ENCODE results near the gene FOXD1. TPM values are rescaled to one million over a fixed set of nuclear protein-coding genes. Genes with fewer than 3 reads are reported as not detected.

The FOXD1 gene
- total RNA-seq, 1 experiment from 2014 or later = 4.4 TPM

GRCh38 chr5:73495772-73496335, 47.3 kb upstream of the FOXD1 start:
- ChIA-PET CTCF (no interaction called here), POLR2A (ENCODE audit: low non-redundant PET) (no interaction called here)
- intact Hi-C loops (cut with micrococcal nuclease; ENCODE audit: unreplicated experiment) = no loop called here

DNA sequence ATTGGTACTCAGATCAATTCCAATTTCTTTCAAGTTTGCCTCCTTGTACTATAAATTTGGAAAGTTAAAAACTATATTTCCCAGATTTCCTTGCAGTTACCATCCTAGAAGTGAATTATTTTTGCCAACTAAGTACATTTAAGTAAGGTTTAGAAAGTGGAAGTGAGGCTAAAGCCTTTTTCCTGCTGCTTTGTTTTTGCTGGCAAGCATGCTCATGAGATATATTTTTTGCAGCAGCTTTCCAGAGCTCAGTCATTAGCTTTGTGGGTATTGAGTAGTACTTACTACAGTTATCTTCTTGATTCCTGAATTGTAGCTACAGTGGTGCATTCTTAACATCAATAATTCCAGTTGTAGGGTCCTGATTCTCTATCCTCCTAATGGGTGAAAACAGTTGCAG, 46.1 kb upstream of the FOXD1 start:
- intact Hi-C loops (cut with micrococcal nuclease; ENCODE audit: unreplicated experiment) = no loop called here
- DNase-seq (ENCODE audit: low spot score) = no peak
- ChIA-PET CTCF (no interaction called here), POLR2A (ENCODE audit: low non-redundant PET) (no interaction called here)
- no peaks in the 10 kb centered on the region for H3K27me3 ChIP-seq (replicated peaks; ENCODE audit: insufficient read depth, low read depth, low read length, poor library complexity)
- H3K4me3 ChIP-seq (ENCODE audit: low read depth, low read length, poor library complexity, severe bottlenecking) = no peak overlapping the region
- H3K9me3 ChIP-seq (ENCODE audit: low read depth, low read length, poor library complexity, severe bottlenecking) = no peaks in the 10 kb centered on the region
- TF ChIP-seq, protein P1, sequence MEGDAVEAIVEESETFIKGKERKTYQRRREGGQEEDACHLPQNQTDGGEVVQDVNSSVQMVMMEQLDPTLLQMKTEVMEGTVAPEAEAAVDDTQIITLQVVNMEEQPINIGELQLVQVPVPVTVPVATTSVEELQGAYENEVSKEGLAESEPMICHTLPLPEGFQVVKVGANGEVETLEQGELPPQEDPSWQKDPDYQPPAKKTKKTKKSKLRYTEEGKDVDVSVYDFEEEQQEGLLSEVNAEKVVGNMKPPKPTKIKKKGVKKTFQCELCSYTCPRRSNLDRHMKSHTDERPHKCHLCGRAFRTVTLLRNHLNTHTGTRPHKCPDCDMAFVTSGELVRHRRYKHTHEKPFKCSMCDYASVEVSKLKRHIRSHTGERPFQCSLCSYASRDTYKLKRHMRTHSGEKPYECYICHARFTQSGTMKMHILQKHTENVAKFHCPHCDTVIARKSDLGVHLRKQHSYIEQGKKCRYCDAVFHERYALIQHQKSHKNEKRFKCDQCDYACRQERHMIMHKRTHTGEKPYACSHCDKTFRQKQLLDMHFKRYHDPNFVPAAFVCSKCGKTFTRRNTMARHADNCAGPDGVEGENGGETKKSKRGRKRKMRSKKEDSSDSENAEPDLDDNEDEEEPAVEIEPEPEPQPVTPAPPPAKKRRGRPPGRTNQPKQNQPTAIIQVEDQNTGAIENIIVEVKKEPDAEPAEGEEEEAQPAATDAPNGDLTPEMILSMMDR (conservative IDR thresholded peaks at IDR 0.05; ENCODE audit: low read depth, low read length) = no peak
- no peak for TF ChIP-seq EZH2 (IDR thresholded peaks at IDR 0.05; ENCODE audit: borderline replicate concordance, low read depth, low read length, poor library complexity, severe bottlenecking)
- no peak overlapping the region for H3K27ac ChIP-seq (ENCODE audit: low read depth, low read length, poor library complexity, severe bottlenecking)
- H3K36me3 ChIP-seq (ENCODE audit: insufficient read depth, low read length, poor library complexity, severe bottlenecking) = peaks cover 2% of the 10 kb centered on the region
- peaks cover 22% of the 10 kb centered on the region for H3K4me1 ChIP-seq (ENCODE audit: insufficient read depth, low read length, poor library complexity, severe bottlenecking)
- no TSS peak for BruUV-seq (replicated peaks)

More at GRCh38 chr5:73495772-73496335, 47.3 kb upstream of the FOXD1 start:
- no peaks in the 10 kb centered on the region for H3K9me3 ChIP-seq (ENCODE audit: low read depth, low read length, poor library complexity, severe bottlenecking)
- no peak overlapping the region for H3K4me3 ChIP-seq (ENCODE audit: low read depth, low read length, poor library complexity, severe bottlenecking)
- BruUV-seq (replicated peaks) = no TSS peak
- H3K27me3 ChIP-seq (replicated peaks; ENCODE audit: insufficient read depth, low read depth, low read length, poor library complexity) = no peaks in the 10 kb centered on the region
- TF ChIP-seq EZH2 (IDR thresholded peaks at IDR 0.05; ENCODE audit: borderline replicate concordance, low read depth, low read length, poor library complexity, severe bottlenecking) = no peak
- TF ChIP-seq, protein P1 (conservative IDR thresholded peaks at IDR 0.05; ENCODE audit: low read depth, low read length) = no peak
- peaks cover 34% of the 10 kb centered on the region for H3K4me1 ChIP-seq (ENCODE audit: insufficient read depth, low read length, poor library complexity, severe bottlenecking)
- peaks cover 13% of the 10 kb centered on the region for H3K36me3 ChIP-seq (ENCODE audit: insufficient read depth, low read length, poor library complexity, severe bottlenecking)
- no peak overlapping the region for H3K27ac ChIP-seq (ENCODE audit: low read depth, low read length, poor library complexity, severe bottlenecking)
- DNase-seq (ENCODE audit: low spot score) = peak; percentile 21

GRCh38 chr5:73493421-73493820, 44.8 kb upstream of the FOXD1 start:
- Histone ChIP-seq H3K4me1 (ENCODE audit: insufficient read depth, low read length, poor library complexity, severe bottlenecking) (peaks cover 20% of the 10 kb centered on the region), H3K27me3 (replicated peaks; ENCODE audit: insufficient read depth, low read depth, low read length, poor library complexity) (no peaks in the 10 kb centered on the region), H3K4me3 (ENCODE audit: low read depth, low read length, poor library complexity, severe bottlenecking) (no peak overlapping the region), H3K36me3 (ENCODE audit: insufficient read depth, low read length, poor library complexity, severe bottlenecking) (no peaks in the 10 kb centered on the region), H3K9me3 (ENCODE audit: low read depth, low read length, poor library complexity, severe bottlenecking) (no peaks in the 10 kb centered on the region), H3K27ac (ENCODE audit: low read depth, low read length, poor library complexity, severe bottlenecking) (no peak overlapping the region)
- no peak for TF ChIP-seq EZH2 (IDR thresholded peaks at IDR 0.05; ENCODE audit: borderline replicate concordance, low read depth, low read length, poor library complexity, severe bottlenecking)
- TF ChIP-seq, protein P1 (conservative IDR thresholded peaks at IDR 0.05; ENCODE audit: low read depth, low read length) = no peak
- BruUV-seq (replicated peaks) = no TSS peak
- DNase-seq (ENCODE audit: low spot score) = no peak
- intact Hi-C loops (cut with micrococcal nuclease; ENCODE audit: unreplicated experiment) = no loop called here
- POLR2A ChIA-PET (ENCODE audit: low non-redundant PET) = interaction anchor here (0.6 kb wide), 2 partner anchors 8 to 20 kb away, joined by 3 read pairs; no protein-coding TSS in a partner anchor
- CTCF ChIA-PET = no interaction called here

Data from A673 (cell line).